NCI-H2029 (cell line): Measurements from ENCODE around the gene TECR.
"Not testable (repeated sequence)": the region's sequence is repeated elsewhere in the genome, so short reads cannot be mapped to it uniquely, and the experiment has no call there.

ENCODE experiments used
- DNase-seq: peaks from one replicate; lab custom pipeline; 2025; lab: John Stamatoyannopoulos, UW

TECR gene

DNA sequence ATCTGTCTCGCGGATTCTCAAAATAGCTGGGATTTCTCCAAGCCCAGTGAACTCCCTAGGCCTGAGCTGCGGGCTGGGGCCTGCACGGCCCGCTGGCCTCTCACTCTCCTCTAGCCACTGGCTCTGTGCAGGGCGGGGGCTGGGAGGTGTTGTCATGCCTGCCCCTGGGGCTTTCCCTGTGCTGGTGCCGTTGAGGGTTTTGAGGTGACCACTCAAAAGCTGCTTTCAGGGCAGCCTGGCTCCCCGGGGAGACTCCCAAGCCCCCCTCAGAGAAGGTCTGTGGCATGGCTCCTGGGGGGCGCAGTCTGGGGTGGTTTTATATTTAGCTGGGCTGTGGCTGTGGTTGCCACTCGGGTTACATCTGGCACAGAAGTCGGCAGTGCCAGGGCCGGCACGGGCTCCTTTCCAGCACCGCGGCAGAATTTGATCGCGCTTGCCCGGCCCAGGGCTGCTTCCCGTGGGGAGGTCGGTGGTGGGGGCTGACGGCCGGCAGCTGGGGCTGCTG lies 32.5 kb downstream of the TECR start:
- no peak for DNase-seq

DNA sequence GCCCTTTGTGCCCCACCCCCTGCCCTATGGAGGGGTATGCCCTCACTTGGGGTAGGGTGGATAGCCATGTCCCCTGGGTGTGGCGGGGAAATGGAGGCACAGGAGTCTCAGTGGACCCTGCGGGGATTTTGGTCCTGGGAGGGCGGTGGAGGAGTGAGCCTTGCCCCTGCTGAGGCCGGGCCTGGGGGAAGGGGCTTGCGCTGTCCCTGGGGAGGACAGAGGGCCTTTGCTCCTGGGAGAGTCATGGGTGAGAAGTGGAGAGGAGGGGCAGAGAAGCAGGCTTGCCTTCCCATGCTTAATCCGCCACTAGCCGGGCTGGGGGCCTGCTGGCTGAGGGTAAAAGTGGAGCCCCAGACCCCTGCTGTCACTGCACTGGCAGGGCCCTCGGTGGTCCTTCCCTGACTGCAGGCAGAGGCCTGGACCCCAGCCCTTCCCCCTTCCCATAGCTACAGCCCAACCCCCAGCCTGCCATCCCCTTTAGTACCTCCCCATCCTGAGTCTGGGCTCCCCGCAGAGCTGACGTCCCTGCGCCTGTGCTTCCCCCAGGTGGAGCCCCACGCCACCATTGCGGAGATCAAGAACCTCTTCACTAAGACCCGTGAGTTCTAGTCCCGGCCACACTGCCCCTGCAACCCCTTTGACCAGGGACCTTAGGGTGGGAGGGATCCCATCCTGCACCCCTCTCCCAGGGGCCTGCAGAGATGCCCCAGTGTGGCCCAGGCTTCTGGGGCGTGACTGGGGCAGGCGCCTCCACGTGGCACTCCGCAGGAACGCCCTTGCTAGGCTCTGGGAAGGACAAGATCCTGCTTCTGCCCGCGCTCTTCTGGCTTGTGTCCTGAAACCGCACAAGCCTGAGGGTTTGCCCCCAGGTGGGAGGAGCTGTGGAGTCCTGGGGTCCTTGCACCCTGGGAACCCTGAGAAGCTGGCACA lies 33.5 kb downstream of the TECR start:
- DNase-seq: no peak

DNA sequence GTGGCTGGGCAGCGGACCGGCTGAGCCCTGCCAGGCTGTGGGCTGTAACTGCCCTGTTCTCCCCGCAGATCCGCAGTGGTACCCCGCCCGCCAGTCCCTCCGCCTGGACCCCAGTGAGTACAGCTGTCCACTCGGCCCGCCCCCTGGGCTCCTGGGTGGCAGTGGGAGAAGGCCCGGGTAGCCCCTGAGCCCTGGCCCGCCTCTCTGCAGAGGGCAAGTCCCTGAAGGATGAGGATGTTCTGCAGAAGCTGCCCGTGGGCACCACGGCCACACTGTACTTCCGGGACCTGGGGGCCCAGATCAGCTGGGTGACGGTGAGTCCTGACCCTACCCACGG lies 34.2 kb downstream of the TECR start:
- DNase-seq: no peak

DNA sequence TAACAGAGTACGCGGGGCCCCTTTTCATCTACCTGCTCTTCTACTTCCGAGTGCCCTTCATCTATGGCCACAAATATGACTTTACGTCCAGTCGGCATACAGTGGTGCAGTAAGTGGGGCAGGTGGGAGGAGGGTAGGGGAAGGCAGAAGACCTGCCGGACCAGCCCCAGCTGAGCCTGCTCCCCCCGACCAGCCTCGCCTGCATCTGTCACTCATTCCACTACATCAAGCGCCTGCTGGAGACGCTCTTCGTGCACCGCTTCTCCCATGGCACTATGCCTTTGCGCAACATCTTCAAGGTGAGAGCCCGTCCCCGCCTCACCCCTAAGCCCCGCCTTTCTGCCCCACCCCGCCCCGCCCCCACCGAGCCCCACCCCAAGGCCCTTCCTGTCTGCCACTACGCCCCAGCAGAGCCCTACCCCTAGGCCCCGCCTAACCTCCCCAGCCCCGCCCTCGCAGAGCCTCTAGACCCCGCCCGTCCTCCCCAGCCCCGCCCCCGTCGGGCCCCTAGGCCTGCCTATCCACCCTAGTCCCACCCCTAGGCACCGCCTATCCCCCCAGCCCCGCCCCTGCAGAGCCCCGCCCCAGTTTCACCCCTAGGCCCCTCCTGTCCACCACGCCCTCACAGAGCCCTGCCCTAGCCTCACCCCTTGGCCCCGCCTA lies 34.7 kb downstream of the TECR start:
- no peak for DNase-seq

DNA sequence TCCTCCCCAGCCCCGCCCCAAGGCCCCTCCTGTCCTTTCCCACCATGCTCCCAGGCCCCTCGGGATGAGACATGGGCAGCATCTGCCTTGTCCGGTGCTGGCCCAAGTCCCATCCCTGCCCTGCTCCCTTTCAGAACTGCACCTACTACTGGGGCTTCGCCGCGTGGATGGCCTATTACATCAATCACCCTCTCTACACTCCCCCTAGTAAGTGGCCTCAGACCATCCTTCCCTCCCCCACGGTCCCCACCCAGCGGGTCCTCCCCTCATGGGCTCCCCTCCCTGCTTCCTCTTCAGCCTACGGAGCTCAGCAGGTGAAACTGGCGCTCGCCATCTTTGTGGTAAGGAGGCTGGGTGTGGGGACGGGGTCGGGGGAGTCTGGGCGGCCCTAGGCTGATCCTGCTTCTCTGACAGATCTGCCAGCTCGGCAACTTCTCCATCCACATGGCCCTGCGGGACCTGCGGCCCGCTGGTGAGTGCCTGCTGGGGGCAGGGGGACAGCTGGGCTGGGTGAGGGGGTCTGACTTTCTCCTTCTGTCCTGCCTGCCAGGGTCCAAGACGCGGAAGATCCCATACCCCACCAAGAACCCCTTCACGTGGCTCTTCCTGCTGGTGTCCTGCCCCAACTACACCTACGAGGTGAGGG lies 35.4 kb downstream of the TECR start:
- DNase-seq: not testable (repeated sequence)

DNA sequence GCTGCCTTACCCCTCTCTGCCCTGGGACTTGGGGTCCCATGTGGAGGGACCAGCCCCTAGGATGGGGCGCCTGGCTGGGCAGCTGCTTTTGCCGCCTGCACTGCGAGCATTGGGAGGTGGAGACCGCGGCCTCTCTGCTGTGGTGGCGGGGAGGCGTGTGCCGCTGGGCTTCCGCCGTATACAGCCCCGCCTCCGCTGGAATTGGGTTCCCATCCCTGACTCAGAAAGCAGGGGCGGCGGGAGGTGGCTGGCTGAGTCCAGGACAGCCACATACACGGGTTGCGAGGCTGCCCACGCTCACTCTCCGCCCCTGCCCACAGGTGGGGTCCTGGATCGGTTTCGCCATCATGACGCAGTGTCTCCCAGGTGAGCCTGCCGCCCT lies 35.9 kb downstream of the TECR start:
- no peak for DNase-seq

DNA sequence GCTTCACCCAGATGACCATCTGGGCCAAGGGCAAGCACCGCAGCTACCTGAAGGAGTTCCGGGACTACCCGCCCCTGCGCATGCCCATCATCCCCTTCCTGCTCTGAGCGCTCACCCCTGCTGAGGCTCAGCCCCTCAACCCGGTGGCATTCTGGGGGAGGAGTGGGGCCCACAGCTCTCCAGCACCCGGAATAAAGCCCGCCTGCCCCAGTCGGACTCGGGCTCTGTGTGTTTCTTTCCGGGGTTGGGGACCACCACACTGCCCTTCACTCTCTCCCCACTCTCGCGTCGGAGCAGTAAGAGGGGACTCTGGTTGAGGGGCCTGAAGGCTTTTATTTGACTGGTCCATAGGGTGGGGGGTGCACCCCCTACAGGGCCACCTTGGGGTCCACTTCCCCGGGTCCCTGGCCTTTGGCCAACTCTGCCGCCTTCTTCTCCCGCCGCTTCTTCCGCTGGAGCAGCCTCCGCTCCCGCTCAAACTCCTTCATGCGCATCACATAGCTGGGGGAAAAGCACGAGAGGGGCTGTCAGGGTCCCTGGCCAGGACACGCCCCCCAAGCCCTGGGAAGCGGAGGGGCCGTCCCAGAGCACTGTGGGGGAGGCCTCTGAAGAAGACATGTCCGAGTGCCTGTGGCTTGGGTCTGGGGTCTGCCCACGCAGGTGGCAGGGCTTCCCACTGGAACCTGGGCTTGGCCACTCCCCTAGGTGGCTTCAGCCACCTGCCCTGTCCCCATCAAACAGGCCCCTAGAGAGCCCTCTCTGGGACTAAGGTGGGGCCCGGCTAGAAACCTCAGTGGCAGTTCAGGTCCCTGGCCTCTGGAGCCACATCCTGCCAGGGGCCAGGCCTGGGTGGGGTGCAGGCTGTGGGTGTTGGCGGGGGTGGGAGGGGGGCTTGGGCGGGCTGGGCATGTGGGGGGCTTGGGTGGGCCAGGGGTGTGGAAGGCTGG lies 36.6 kb downstream of the TECR start:
- DNase-seq: no peak

DNA sequence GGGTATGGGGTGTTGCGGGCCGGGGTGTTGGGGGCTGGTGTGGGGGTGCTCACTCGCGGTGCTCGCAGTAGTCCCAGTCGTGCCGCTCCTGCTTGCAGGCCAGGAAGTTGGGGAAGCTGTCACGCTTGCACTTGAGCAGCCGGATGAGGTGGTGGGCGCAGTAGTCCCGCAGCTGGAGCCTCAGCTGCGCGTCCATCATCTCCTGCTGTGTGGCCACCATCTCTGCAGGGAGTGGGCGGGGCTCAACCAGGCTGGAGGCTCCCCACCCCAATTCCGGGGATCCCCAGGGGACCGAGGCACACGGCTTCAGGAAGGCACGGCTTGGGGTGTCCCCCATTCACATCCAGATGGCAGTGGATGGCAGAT lies 37.3 kb downstream of the TECR start:
- DNase-seq: no peak

DNA sequence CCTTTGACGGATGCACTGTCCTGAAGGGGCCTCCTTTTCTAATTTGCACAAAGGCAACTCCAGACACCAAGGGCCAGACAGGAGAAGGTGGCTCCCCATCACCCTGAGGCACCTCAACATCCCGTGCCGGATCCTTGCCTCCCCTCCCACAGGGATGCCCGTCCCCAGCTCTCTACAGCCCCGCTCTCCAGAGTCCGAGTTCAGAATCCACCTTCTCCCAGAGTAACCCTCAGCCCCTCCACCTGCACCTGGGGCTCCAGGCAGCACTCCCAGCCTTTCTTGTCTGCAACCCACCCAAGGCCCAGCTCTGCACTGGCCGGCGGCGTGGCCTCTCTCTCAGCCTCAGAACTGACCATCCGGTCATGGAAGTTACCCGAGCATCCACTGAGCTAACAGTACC lies 37.7 kb downstream of the TECR start:
- no peak for DNase-seq

DNA sequence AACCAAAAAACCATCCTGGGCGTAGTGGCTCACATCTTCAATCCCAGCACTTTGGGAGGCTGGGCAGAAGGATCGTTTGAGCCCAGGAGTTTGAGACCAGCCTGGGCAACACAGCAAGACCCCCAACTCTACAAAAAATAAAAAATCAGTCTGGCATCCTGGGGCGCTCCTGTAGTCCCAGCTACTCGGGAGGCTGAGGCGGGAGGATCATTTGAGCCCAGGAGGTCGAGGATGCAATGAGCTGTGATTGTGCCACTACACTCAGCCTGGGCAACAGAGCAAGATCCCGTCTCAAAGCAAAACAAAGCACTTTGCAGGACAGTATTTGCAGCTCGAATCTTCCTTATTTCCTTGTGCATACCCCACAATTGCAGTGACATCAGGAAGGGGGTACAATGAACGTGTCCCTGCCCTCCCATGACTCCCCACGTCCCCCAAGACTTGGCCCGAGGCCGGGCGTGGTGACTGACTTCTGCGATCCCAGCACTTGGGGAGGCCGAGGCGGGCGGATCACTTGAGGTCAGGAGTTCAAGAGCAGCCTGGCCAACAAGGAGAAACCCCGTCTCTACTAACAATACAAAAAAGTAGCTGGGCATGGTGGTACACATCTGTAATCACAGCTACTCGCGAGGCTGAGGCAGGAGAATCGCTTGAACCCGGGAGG lies 41.6 kb downstream of the TECR start:
- DNase-seq: no peak

DNA sequence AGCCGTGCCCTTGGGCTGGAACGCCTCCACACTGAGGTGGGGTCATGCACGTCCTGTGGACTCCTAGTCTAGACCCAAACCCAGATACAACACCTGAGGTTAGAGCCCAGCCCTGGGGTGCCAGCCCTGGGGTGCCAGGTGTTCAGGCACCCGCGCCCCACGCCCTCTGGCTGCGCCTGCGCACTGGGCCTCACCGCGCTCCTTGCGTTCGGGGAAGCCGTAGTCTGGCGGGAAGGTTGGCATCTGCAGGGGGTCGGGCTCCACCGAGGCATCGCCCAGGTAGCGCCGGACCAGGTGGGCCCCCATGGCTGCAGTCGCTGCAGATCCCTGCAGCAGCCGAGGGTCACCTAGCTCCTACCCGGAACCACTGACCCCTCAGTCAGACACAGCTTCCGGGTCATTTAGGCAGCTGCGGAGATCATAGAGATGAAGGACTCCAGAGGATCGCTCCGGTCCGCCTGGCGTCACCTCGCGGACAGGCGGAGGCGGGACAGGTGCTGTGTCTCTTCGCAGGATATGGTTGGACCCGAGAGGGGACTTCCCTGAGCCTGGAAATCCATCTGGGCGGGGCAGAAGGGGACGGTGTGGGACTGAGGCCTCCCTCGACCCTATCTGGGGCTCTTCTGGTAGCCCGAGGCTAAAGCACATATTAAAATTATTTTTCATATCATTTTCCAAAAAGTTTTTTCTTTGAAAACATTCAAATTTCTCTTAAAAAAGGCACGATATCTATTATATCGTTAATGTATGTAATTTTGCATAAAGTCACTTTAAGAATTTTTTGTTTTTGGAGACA lies 42.5 kb downstream of the TECR start, which contains the start of gene NDUFB7:
NDUFB7 (minus strand) TSS at position 372 of the 796 bp plus-strand sequence; CDS start at position 306, 66 bp downstream.
- DNase-seq: peak; percentile 95

DNA sequence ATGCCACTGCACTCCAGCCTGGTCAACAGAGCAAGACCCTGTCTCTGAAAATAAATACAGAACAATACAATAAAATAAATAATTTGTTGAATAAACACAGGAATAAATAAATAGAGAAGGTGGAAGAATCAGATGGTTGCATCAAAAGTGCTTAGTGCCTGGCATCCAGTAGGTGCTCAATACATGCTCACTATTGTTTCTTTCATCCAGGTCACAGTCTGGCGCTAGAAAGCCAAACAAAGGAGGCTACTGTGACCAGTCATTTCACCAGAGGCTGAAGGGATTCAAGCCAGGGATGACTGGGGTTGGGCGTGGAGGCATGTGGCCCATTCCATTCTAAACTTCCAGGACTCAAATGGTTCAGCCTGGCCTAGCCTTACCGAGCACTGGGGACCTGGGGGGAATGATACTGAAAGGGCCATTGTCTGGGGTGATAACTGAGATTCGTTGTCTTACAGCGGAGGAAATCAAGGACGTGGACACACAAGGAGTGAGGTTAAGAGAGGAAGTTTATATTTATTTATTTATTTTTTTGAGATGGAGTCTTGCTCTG lies 46.1 kb downstream of the TECR start:
- no peak for DNase-seq

DNA sequence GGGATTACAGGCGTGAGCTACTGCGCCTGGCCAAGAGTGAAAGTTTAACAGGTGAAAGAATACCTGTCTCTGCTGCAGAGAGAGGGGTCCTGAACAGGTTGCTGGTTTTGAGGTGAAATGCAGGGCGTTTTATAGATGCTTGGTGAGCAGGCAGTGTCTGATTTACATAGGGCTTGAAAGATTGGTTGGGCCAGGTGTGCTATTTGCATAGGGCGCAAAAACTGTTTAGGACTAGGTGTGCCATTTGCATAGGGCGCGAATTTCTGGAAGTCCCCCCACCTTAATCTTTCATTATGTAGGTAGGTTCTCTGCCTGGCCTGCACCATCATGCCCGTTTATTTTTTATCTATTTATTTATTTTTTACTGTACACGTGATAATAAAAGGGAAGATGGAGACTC lies 47.0 kb downstream of the TECR start:
- no peak for DNase-seq

DNA sequence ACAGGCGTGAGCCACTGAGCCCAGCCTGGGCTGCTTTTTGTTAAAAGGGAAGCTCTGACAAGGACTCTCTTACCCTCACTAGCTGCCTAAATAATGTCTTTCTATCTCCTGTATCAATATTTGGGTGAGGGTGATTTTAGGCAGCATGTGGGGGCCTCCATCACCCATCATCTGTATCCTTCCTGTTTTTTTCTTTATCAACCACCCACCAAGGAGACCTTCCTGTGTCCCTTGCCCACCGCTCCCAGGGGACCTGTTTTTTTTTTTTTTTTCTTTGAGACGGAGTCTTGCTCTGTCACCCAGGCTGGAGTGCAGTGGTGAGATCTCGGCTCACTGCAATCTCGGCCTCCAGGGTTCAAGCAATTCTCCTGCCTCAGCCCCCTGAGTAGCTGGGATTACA lies 47.9 kb downstream of the TECR start:
- DNase-seq: no peak

DNA sequence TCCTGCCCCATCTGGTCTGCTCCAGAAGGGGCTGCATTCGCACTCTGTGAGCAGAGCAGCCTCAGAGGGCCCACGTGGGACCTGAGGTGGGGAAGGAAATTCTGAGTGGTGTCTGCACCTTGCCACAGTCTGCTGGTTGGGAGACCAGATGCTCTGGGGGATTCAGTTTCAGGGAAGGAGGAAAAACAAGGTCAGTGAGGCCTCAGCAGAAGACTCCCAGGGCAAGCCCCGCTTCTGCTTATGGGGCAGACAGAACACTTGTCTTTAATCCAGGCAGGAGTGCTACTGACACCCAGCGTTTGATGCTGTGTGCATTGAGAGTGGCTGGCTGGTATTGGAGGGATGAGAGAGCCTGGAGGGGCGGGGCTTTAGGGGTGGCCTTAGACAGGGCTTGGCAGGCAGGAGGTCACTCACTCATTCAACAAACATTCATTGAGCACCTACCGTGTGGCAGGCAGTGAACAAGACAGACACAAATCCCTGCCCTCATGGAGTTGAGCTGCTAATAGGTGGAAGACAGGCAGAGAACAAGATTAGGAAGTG lies 48.6 kb downstream of the TECR start:
- DNase-seq: no peak

DNA sequence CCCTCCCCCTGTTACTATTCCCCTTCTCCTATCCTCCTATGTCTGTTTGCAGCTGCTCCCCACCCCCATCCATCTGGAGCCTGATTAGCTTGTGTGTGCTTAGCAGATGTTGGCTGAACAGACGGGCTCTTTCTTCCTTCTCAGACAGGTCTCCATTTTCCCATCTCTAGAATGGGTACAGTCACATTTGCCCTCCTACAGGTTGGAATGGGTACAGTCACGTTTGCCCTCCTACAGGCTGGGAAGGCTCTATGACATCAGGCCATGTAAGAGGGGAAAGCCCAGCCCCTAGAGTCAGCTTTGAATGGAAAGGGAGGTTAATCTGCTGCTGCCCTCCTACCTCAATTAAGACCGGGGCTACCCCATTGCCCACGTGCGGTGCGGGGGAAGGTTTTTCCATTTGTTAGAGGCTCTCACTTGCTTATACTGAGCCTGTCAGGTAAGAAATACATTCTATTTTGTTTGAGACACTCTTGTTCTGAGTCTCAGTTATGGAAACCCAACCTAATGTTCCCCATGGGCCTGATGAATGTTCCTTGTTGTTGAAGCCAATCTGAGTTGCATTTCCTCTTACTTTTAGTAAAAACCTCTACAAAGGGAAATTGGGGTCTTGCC lies 51.3 kb downstream of the TECR start:
- no peak for DNase-seq

DNA sequence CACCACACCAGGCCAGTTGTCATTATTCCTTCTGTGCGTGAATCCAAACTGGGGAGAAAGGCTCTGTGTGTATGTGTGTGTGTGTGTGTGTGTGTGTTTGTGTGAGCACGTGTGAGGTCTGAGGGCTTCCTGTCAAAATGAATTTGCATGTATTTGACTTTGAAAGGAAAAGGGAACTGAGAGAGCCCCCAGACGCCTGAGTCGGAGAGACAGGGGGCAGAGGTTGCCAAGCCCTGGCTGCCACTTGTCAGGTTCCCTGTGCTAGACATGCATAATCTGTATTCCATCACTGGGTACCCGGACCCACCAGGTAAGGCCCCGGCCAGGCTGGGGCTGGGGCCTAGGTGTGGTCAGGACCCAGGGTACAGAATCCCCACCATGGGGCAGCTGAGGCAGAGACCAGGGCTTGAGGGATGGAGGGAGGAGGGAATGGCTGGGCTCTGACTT lies 53.5 kb downstream of the TECR start, which contains the start of gene CLEC17A:
CLEC17A (plus strand) TSS at position 191 of the 447 bp plus-strand sequence; CDS start at position 268, 77 bp downstream.
- no peak for DNase-seq

DNA sequence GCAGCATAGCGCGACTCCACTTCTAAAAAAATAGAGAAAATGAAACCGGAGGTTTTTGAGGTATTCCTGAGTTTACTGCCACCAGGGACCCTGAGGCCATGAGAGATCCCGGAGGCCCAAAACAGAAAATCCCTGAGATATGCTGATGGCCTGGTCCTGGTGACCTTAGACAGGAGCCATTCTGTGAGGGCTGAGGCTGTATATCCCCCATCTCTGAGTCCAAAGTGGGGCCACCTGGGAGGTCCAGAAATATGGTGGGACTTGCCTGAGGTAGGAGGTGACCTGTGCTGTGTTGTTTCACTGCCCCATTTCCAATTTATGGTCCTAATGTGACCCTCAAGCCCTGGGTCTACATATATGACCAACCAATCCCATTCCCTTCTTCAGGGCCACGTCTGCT lies 55.0 kb downstream of the TECR start:
- DNase-seq: not testable (repeated sequence)

DNA sequence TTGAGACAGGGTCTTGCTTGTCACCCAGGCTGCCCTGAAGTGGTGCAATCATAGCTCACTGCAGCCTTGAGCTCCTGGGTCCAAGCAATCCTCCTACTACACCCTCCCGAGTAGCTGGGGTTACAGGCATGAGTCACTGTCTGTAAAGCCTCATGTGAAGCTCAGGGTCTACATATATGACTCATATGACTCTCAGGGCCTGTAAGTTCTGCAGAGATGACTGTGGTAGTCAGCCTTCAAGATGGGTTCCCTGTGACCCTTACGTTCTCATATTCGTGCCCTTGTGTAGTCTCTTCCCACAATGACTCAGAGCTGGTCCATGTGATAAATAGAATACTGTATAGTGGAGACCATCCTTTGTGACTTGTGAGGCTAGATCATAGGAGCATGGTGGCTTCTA lies 55.8 kb downstream of the TECR start:
- DNase-seq: not testable (repeated sequence)
